Skin epidermis (tissue), 12 donors: ENCODE data around the gene CCL11.

Experiments used
- H3K27ac ChIP-seq, 21 experiments: fragments of 200-600 bp; sonication (generic) in 11 of 21; one replicate each; pipeline ENCODE4 v1.5.0; 2020; ENCODE audit warnings: mild to moderate bottlenecking in 3 of 21, inconsistent platforms in 2 of 21, moderate library complexity in 2 of 21
- H3K4me3 ChIP-seq, 7 experiments: fragments of 200-600 bp; sonication (generic) in 2 of 7; one replicate each; pipeline ENCODE4 v1.5.0; 2020; ENCODE audit warnings: inconsistent platforms in 2 of 7, mild to moderate bottlenecking in 2 of 7, moderate library complexity in 1 of 7

The CCL11 gene

DNA sequence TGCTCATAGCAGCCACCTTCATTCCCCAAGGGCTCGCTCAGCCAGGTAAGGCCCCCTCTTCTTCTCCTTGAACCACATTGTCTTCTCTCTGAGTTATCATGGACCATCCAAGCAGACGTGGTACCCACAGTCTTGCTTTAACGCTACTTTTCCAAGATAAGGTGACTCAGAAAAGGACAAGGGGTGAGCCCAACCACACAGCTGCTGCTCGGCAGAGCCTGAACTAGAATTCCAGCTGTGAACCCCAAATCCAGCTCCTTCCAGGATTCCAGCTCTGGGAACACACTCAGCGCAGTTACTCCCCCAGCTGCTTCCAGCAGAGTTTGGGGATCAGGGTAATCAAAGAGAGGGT is 30.2 kb upstream of the CCL11 start:
- H3K4me3 ChIP-seq = peak overlapping the region; percentile 21 to 47 (median 24)
- H3K27ac ChIP-seq = peak overlapping the region; percentile 43 to 90 (median 78)

DNA sequence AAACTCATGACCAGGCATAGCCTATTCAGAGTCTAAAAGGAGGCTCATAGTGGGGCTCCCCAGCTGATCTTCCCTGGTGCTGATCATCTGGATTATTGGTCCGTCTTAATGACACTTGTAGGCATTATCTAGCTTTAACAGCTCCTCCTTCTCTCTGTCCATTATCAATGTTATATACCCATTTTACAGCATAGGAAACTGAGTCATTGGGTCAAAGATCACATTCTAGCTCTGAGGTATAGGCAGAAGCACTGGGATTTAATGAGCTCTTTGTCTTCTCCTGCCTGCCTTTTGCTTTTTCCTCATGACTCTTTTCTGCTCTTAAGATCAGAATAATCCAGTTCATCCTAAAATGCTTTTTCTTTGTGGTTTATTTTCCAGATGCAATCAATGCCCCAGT is 29.7 kb upstream of the CCL11 start:
- H3K27ac ChIP-seq = peak overlapping the region in 18 of 21 experiments; percentile 43 to 90 (median 80)
- H3K4me3 ChIP-seq = peak overlapping the region; percentile 21 to 47 (median 24)

DNA sequence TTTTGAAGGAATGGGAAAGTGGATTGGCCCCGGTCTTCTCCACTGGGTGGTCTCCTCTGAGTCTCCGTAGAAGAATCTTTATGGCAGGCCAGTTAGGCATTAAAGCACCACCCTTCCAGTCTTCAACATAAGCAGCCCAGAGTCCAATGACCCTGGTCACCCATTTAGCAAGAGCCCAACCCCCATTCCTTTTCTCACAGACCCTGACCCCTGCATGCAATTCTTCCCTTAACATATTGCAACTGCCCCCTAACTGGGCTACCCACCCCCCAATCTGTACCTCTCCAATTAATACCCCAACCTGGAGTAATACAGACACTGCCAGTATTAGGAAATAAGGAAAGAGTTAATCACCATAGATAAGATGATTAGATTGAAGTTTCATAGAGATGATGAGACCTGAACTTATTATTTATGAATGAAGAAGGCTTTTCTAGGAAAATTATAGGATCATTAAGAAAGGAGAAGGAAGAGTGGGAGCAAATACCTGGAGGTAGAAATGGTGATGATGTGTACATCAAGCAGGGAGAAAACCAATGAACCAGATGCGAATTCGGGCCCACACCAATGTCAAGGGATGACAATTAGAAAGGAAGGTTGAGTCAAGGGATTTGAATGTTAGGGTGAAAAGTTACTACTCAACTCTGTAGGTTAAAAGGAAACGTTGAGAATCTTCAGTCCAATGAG is 28.1 kb upstream of the CCL11 start:
- H3K27ac ChIP-seq = peak overlapping the region in 1 of 21 experiments; percentile 11
- peak overlapping the region in 1 of 7 experiments; percentile 44 for H3K4me3 ChIP-seq

DNA sequence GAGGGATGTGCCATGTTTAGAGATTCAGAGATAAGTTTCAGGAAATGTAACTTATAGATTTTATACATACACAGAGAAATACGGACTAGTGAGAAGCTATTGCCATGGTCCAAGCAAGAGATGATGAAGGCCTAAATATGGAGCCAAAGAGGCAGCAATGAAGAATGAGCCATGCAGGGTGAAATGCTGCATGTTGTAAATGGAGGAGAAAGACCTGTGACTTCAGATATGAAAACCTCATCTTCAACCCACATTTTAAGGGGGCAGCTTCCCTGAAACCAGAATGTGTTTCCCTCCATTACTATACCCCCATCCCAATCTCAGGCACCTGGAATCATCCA is 27.6 kb upstream of the CCL11 start:
- Histone ChIP-seq H3K27ac (peak overlapping the region in 1 of 21 experiments; percentile 74), H3K4me3 (no peak overlapping the region)

DNA sequence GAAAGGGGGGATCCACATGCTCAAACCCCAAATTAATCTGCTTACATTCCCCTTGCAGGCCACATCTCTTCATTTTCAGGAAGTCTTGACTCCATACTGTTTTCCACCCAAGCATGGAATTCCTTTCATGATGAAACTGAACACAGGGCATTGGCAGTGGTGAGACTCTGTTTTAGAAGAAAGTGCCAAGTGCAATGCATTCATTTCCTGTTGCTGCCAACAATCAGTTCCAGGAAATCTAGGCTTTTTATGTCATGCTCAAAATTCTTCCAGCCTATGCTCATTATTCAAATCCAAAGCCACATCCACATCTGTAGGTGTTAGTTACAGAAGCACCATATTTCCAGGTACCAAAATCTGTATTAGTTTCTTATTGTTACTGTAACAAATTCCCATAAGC is 26.4 kb upstream of the CCL11 start:
- no peak overlapping the region for H3K4me3 ChIP-seq
- peak overlapping the region in 6 of 21 experiments; percentile 15 to 74 (median 35) for H3K27ac ChIP-seq

GRCh38 chr17:34260861-34261260 is 24.7 kb upstream of the CCL11 start:
- Histone ChIP-seq H3K27ac (peak overlapping the region in 1 of 21 experiments; percentile 28), H3K4me3 (no peak overlapping the region)

GRCh38 chr17:34261568-34262337 is 23.8 kb upstream of the CCL11 start:
- no peak overlapping the region for H3K4me3 ChIP-seq
- no peak overlapping the region for H3K27ac ChIP-seq

GRCh38 chr17:34265711-34266110 is 19.8 kb upstream of the CCL11 start:
- H3K27ac ChIP-seq = no peak overlapping the region
- H3K4me3 ChIP-seq = no peak overlapping the region

DNA sequence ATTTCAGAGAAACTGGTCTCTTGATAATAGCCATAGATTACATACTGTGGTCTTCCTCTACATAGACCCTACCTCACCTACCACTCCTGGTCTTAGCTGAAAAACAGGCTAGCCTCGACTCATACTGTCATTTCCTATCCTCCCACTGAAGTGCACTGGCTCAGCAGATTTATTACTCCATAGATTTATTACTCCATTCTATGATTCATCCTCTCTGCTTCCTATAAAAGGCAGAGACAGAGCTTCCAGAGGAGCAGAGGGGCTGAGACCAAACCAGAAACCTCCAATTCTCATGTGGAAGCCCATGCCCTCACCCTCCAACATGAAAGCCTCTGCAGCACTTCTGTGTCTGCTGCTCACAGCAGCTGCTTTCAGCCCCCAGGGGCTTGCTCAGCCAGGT is 15.6 kb upstream of the CCL11 start, which contains the start of gene CCL7:
TSS of gene CCL7 (plus strand) at position 253 of the 400 bp plus-strand sequence. CDS start at position 323, 70 bp downstream.
- Histone ChIP-seq H3K4me3 (no peak within 1 kb of the TSS), H3K27ac (no peak within 1 kb of the TSS)

DNA sequence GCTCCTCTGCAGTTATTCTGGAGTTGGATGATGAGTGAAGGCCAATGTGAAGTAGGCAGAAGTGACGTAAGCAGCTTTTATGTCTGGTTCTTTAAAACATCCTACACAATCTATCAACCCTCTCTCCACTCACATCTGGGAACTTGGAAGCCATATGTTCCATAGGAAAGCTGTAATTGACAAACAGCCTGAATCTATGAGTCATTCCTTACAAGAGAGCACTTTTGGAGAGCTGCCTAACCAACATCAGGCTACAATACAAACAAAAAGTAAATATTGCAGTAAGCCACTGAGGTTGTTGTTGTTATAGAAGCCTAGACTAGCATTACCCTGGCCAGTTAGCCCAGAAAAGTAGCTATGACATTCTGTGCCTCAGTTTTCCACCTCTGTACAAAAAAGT is 9.7 kb upstream of the CCL11 start:
- H3K4me3 ChIP-seq = no peak overlapping the region
- H3K27ac ChIP-seq = no peak overlapping the region

- H3K4me3 ChIP-seq = no peak overlapping the region
- no peak overlapping the region for H3K27ac ChIP-seq
Measured at GRCh38 chr17:34276826-34277225, 8.7 kb upstream of the CCL11 start.

GRCh38 chr17:34283571-34283970 is 2.0 kb upstream of the CCL11 start:
- H3K4me3 ChIP-seq = no peak overlapping the region
- no peak overlapping the region for H3K27ac ChIP-seq

DNA sequence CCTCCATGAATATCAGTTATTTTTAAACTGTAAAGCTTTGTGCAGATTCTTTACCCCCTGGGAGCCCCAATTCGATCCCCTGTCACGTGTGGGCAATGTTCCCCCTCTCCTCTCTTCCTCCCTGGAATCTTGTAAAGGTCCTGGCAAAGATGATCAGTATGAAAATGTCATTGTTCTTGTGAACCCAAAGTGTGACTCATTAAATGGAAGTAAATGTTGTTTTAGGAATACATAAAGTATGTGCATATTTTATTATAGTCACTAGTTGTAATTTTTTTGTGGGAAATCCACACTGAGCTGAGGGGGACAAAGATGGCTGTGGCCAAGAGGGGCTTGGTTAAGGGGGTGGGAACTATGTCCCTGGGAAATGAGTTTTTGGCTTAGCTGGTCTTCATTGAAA is 2.3 kb downstream of the CCL11 start:
- H3K27ac ChIP-seq = no peak overlapping the region
- H3K4me3 ChIP-seq = no peak overlapping the region

- H3K4me3 ChIP-seq = no peak overlapping the region
Measured at GRCh38 chr17:34290586-34290985, 5.0 kb downstream of the CCL11 start.

GRCh38 chr17:34291721-34292348 is 6.3 kb downstream of the CCL11 start:
- H3K27ac ChIP-seq = no peak overlapping the region
- no peak overlapping the region for H3K4me3 ChIP-seq

More at GRCh38 chr17:34290586-34290985, 5.0 kb downstream of the CCL11 start:
- H3K27ac ChIP-seq = no peak overlapping the region

DNA sequence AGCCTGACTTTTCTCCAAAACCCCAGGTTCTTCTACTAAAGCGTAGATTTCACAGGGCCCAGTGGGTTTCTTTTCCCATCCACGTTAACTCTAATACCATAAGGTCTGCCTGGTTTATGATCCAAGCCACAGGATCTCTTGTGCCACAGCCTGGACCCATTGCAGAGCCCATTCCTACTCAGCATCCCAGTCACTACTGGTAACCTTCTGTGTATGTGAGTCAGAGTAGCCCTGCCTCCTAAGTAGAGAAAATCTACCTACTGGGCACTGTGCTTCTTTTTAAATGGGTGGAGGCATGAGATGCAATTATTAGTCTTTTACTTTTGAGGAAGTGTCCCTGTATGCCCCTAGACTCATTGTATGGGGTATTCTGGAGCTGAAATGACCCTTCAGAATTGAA is 13.5 kb downstream of the CCL11 start:
- peak overlapping the region in 1 of 21 experiments; percentile 57 for H3K27ac ChIP-seq
- no peak overlapping the region for H3K4me3 ChIP-seq

GRCh38 chr17:34299956-34300577 is 14.5 kb downstream of the CCL11 start:
- Histone ChIP-seq H3K27ac (peak overlapping the region in 7 of 21 experiments; percentile 7 to 57 (median 37)), H3K4me3 (no peak overlapping the region)

DNA sequence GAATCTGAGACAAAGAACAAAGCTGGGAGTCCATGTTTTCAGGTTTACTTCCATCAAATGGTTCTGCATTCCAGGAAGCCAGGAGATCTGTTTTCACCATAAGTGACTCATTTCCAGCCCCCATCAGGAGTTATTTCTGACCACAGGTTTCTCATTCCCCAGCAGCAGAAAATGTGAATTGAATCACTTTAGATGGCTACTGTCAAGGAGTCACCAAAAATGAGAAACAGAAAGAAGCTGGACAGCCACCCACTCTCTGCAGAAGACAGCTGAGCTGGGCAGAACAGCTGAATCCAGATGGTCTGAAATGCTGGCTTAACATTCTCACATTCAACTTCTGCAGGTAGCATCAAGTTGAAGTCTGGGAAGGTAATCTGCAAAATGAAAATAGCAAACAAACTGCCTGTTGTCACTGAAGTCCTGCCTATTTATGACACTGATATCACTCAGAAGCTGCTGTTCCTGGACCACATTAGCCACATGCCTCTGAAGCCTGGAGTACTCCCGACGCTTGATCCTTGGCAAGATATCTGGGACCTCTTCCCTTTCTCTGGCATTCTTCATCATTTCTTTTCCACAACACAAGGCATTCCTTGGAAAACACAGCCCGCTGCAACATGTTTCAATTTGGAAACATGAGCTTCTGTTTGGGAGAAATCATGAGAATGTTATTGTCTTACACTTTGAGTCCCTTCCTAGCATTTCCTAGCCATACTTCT is 15.3 kb downstream of the CCL11 start:
- Histone ChIP-seq H3K27ac (peak overlapping the region in 6 of 21 experiments; percentile 17 to 57 (median 29)), H3K4me3 (no peak overlapping the region)

- Histone ChIP-seq H3K4me3 (no peak overlapping the region), H3K27ac (peak overlapping the region in 2 of 21 experiments; percentile 24 to 50)
Measured at GRCh38 chr17:34301986-34302385, 16.4 kb downstream of the CCL11 start.

DNA sequence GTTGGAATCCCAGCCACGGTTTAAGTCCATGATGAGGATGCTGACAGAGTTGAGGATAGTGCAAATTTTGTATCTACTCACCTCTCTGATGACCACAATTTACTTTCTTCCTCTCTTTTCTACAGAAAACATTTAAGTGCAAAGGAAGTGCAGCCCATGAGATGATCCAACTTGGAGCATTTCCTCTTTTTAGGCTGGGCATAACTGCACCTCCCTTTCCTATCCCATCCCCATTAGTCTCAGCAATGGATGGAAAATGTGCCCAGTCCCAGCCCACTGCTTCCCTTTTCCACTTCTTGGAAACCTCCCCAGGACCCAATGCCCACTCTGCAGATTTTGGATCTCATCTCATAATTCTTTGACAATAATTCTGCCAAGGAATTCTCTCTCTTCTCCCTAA is 17.1 kb downstream of the CCL11 start:
- H3K4me3 ChIP-seq = no peak overlapping the region

More for the DNA sequence above, 17.1 kb downstream of the CCL11 start:
- no peak overlapping the region for H3K27ac ChIP-seq
